Ishikawa (cell line): ENCODE measurements around the gene DYDC1.

Source experiments
- CEBPB ChIP-seq: IDR thresholded peaks from 2 replicates; pipeline ENCODE4 v1.6.1; 2012
- CREB1 ChIP-seq: IDR thresholded peaks from 2 replicates; pipeline ENCODE4 v1.6.1; 2012; ENCODE audit warnings: low read depth
- EGR1 ChIP-seq: IDR thresholded peaks from 2 replicates; pipeline ENCODE4 v1.6.1; 2012
- EP300 ChIP-seq: IDR thresholded peaks from 2 replicates; pipeline ENCODE4 v1.6.1; 2012; ENCODE audit warnings: borderline replicate concordance
- FOXM1 ChIP-seq: IDR thresholded peaks from 2 replicates; pipeline ENCODE4 v1.6.1; 2012; ENCODE audit warnings: low read depth, borderline replicate concordance
- MAX ChIP-seq: IDR thresholded peaks from 2 replicates; pipeline ENCODE4 v1.6.1; 2012
- NFIC ChIP-seq: IDR thresholded peaks from 2 replicates; pipeline ENCODE4 v1.6.1; 2012
- RAD21 ChIP-seq: IDR thresholded peaks from 2 replicates; pipeline ENCODE4 v1.6.1; 2012; ENCODE audit warnings: low read depth
- REST ChIP-seq: IDR thresholded peaks from 2 replicates; pipeline ENCODE4 v1.6.1; 2012; ENCODE audit warnings: low read depth, mild to moderate bottlenecking
- TAF1 ChIP-seq: IDR thresholded peaks from 2 replicates; pipeline ENCODE4 v1.6.1; 2012; ENCODE audit warnings: low read depth, mild to moderate bottlenecking
- TCF12 ChIP-seq: IDR thresholded peaks from 2 replicates; pipeline ENCODE4 v1.6.1; 2012; ENCODE audit warnings: low read depth
- TEAD4 ChIP-seq: IDR thresholded peaks from 2 replicates; pipeline ENCODE4 v1.6.1; 2012
- USF1 ChIP-seq: IDR thresholded peaks from 2 replicates; pipeline ENCODE4 v1.6.1; 2012
- YY1 ChIP-seq: IDR thresholded peaks from 2 replicates; pipeline ENCODE4 v1.6.1; 2012; ENCODE audit warnings: low read depth
- ZBTB7A ChIP-seq: IDR thresholded peaks from 2 replicates; pipeline ENCODE4 v1.6.1; 2012; ENCODE audit warnings: low read depth

Gene DYDC1

GRCh38 chr10:80290474-80291220 is 65.9 kb downstream of the DYDC1 start:
- TF ChIP-seq ZBTB7A (no peak), CEBPB (no peak), TAF1 (no peak), YY1 (0 out of 2 replicates have a peak, but pooled peaks have one; percentile 23), CREB1 (no peak), NFIC (peak; percentile 53), USF1 (no peak), EGR1 (no peak), EP300 (peak; percentile 65), TCF12 (peak; percentile 59; the same call in 1 of the 2 replicates), FOXM1 (no peak), RAD21 (no peak), TEAD4 (no peak; the same call in 1 of the 2 replicates), REST (no peak), MAX (no peak)

GRCh38 chr10:80289451-80290287 is 66.9 kb downstream of the DYDC1 start, which contains the start of gene MAT1A:
TSS of gene MAT1A (minus strand) at chr10:80289658. CDS start at chr10:80289423, 235 bp downstream.
- TF ChIP-seq YY1 (no peak), CEBPB (peak; percentile 68), REST (no peak), USF1 (0 out of 2 replicates have a peak, but pooled peaks have one; percentile 14), CREB1 (no peak), RAD21 (no peak), MAX (peak; percentile 83)

GRCh38 chr10:80288849-80289248 is 67.7 kb downstream of the DYDC1 start:
- TF ChIP-seq ZBTB7A (no peak), CEBPB (no peak), EGR1 (no peak), MAX (no peak)
